HT1080 (cell line): ENCODE data around the gene MAP2K3. TPM values are rescaled to one million over a fixed set of nuclear protein-coding genes. Genes with fewer than 3 reads are reported as not detected.

ENCODE experiments used
- DNase-seq: peaks from one replicate; pipeline ENCODE4 v3.0.0-alpha.2; 2015; ENCODE audit warnings: low read depth
- total RNA-seq: library from RNA; depleted of rRNA; stranded (reverse); fragments of >200 nt; shearing (Covaris generic); gene quantifications from 2 replicates; pipeline ENCODE4 v1.2.3, GENCODE V29; 2014

MAP2K3 gene
- total RNA-seq, 1 experiment from 2014 or later: 23.4 TPM

DNA sequence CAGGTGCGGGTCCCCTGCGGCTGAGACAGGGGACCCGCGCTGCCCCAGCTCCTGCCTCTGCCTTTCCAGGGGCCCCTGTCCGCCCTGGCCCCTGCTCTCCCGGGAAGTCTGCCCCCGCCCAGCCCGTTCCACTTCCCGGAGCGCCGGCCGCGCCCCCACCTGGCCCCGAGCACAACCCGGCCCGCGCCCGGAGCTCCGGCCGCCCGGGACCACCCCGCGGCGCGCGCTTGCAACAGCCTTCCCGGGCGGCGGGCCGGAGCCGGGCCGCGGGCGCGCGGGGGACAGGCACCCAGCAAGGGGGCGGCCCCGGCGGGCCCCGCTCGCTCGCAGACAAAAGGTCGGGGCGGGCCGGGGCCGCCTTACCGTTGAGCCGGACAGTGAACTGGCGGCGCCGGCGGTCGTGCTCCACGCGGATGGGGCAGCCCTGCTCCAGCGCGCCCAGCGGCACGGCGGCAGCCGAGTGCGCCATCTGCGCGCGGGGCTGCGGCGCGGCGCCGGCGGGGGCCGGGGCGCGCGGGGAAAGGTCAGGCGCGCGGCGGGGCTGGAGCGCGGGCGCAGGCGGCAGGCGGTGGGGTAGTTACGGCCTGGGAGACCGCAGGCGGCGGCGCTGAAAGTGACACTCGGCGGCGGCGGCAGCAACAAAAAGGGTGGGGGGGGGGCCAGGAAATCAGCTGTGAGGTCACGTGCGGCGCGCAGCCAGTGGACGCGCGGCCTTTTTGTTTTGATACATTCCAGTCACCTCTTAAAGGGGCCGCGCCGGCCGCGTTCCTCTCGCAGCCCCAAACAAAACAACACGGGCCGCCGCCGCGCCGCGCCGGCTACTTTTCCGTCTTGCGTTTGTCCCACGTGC lies 31.5 kb upstream of the MAP2K3 start, which contains the start of gene NATD1:
Gene NATD1 (minus strand): TSS at position 615 of the 850 bp plus-strand sequence. CDS start 146 bp downstream, at position 469.
- DNase-seq: peak; percentile 76

DNA sequence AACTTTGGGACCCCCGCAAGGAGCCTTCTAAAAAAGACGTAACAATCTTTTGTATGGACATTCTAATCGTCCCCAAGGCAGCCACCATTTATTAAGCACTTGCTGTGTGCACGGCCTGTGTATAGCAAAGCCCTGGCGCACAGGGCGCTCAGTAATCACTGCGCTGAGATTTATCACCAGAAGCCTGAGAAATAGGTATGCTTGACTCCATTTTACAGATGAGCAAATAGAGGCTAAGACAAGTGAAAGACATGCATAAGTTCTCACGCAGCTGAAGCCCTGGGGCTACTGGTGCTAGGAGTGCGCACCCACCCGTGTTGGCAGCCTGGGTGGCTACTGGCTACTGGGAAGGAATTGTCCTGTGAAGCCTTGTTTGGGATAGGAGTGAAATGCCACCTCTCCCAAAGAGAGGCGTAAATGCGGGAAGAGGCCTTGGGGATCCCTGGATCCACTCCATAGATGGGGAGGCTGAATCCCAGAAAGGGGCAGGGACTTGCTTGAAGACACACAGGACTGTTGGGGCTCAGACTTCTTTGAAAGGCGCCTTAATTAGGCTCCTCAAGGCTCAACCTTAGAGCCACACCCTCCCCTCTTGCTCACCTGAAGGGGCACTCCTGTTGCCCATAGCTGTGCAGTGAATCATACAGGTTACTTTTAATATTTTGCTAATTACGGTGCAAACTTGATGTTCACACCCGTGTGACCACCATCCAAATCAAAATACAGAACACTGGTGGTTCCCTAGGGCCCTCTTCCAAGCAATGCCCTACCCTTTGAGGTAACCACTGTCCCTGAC lies 30.7 kb upstream of the MAP2K3 start:
- DNase-seq: no peak

DNA sequence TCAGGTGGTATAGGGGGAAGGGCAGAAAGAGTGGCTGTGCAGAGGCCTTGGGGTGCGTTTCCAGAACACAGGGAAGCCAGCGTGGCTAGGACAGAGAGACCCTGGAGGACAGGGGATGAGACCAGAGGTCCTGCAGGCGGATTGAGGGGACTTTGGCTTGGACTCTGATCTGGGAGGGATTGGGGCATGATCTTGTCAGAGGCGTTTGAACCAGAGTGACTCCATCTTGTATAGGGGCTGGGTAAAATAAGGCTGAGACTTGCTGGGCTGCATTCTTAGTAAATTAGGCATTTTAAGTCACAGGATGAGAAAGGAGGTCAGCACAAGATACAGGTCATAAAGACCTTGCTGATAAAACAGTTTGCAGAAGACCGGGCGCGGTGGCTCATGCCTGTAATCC lies 25.9 kb upstream of the MAP2K3 start:
- no peak for DNase-seq

DNA sequence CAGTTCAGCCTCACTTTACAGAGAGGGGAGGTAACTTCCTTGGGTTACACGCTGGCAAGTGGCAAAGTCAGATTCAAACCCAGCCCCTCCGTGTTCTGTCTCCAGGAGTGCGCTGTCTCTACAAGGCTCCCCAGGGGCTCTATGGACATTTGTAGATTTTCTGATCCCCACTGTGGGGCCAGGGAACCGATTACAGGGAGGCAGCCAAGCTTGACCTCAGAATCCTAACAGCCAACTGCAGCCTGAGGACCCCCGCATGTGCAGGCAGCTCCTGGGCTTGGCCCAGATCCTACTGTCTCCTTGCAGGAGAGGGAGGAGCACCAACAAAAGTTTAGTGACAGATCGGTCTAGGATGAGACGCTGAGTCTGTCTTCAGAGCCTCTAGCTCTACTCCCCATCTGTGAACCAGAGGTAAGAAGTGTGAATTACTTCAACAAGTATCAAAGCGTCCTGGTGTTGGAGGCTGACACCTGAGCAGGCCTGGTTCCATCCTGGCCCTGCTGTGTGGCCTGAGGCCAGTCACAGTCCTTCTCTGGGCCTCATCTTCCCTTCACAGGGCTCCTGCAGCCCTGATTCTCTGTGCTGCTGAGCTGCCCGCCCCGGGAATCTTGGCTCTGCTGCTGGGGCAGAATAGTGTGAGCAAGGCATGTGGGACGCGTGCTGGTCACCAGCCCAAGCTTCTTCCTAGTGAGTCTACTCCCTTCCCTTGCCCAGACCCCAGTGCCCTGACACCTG lies 22.1 kb upstream of the MAP2K3 start:
- DNase-seq: no peak

DNA sequence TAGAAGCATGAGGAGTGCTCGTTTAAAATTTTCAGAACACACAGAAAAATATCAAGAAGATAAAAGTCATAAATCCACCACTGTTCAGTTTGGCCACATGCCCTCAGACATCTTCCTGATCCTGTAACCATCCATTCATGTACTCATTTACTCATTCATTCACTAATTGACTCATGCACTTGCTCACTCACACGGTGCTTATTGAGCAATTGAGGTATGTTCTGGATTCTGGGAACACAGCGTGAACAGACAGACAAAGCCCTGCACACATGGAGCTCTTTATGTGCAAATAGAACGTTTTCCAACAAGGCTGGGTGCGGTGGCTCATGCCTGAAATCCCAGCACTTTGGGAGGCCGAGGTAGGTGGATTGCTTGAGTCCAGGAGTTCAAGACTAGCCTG lies 21.1 kb upstream of the MAP2K3 start:
- DNase-seq: peak; percentile 75

DNA sequence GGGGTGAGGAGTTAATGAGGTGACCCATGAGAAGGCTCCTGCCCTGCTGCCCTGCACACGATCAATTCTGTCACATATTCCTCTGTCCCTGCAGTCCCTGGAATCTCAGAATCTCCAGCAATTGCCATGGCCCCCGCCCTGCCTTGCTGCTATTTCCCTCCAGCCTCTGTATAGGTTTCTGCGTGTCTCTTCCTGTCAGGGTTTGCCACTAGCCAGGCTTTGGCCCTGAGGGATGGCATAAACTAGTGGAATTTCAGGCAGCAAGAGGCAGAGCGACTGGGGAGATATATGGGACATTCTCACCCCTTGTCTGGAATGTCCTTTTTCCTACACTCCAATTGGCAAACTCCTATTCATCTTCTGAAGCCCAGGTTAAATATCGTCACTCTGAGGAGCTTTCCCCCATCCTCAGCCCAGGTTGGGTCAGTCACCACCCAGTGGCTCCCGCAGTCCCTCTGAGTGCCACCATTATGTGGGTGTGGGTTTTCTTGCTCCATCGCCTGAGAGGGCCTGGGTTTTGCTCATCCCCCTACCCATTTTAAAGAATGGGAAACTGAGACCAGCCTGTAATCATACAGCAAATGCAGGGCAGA lies 15.8 kb upstream of the MAP2K3 start:
- DNase-seq: no peak

DNA sequence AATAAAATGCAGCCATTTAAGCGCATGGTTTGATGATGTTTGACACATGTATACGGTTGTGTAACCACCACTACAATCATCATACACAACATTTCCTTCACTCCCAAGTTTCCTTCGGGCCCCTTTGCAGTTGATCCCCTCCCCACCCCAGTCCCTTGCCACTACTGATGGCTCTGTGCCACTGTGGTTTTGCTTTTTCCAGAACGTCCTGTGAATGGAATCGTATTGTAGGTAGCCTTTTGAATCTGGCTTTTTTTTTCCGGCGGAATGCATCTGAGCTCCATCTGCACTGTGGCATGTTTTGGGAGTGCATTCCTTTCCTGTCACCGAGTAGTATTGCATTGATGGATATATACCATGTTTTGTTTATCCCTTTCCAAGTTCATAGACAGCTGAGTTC lies 15.1 kb upstream of the MAP2K3 start:
- DNase-seq: no peak

DNA sequence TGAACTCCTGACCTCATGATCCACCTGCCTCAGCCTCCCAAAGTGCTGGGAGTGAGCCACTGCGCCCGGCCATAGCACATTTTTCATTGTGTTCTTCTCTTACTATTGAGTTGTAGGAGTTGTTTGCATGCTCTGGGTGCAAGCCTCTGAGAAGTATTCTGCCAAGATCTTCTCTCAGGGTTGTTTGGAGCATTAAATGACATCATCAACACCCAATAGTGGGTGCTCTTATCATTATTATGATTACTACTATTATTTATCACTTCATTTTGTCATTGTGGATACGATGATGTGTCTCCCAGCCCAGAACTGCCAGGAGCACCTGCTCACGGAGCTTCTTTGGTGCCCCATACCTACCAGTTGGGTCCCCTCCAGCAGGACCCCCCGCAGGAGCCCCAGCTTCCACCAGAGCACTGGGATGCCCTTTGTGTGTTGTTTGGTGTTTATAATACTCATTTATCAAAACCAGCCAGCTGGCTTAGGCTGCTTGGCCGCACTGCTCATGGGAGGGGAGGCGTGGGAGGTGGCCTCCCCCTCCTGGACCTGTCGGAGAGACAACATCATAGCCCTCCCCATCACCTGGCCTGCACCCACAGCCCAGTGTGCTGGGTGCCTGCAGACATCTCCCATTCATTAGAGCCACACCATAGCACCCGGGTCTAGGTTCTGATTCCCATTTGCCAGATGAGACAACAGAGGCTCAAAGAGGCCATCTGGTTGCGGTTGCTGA lies 12.9 kb upstream of the MAP2K3 start:
- DNase-seq: no peak

DNA sequence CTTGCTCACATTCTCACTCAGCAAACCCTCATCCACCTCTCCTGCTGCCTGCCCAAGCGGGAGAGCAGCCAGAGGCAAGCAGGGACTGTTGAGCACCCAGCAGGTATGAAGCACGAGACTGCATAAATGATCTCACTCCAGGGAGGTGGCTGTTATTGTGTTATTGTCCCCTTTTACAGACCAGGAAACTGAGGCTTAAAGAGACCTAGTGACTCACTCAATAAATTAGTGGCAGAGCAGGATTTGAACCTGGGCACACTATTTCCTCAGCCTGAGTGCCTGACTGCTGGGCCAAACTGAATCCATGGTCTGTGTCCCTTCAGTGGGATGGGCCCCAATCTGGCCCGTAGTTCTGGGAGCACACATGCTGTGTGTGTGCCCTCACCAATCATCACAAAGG lies 12.3 kb upstream of the MAP2K3 start:
- DNase-seq: no peak

DNA sequence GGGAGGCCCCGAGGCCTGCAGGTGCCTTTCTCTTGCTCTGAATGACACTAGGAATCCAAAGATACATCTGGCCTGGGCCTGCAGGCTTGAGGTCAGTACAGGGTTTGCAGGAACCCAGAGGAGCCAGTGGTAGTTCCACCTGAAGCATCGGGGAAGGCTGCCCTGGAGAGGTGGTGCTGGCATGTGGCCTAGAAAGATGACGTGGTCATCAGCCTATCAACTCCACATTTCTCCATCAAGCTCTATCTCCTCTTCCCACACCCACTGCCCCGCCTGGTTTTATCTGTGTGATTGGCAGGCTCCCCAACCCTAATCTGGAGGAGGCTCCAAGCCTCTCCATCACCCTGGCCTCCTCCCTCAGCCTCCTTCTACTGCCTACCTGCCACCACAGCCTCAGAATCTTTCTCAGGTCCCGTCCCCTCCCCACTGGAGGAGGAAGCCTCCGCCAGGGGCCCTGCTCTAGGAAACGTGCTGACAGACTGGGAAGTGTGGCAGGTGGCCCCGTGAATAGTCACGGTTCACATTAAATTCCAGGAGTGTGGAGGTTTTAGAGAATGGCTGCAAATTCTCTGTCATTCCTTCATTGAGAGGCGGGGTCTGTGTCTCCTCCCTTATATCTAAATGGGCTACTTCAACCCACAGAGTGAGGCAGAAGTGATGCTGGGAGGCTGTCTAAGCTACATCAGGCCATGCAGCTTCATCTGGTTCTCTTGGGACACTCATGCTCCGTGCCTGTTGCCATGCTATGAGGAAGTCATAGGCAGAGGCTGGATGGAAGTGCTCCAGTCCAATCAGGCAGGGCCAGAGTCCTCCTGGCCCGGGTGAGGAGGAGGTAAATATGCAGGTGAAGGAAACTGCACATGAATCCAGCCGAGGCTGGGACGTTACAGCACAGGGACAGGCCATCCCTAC lies 11.4 kb upstream of the MAP2K3 start:
- DNase-seq: no peak

DNA sequence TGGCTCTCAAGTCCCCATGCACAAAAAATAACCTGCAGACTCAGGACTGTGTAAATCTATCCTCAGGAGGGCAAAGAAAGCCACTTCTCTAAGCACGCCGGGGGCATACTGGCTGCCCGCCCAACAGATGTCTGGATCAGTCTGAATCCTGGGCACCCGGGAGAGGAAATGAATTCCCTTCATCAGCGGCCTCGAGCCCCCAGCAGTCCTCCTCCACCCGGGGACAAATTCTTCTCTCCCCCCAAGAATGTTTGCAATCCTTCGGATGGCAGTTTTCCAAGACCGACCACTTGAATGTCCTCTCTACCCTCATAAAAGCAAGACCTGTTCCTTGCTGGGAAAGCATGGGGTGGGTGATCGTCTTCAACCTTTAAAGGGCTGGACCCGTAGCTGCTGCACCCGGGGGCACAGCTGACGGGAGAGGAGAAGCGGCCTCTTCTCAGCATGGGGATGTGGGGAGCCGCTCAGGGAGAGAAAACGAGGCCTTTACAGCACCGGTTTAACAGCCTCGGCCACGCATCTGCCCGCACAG lies 9.4 kb upstream of the MAP2K3 start:
- DNase-seq: no peak

DNA sequence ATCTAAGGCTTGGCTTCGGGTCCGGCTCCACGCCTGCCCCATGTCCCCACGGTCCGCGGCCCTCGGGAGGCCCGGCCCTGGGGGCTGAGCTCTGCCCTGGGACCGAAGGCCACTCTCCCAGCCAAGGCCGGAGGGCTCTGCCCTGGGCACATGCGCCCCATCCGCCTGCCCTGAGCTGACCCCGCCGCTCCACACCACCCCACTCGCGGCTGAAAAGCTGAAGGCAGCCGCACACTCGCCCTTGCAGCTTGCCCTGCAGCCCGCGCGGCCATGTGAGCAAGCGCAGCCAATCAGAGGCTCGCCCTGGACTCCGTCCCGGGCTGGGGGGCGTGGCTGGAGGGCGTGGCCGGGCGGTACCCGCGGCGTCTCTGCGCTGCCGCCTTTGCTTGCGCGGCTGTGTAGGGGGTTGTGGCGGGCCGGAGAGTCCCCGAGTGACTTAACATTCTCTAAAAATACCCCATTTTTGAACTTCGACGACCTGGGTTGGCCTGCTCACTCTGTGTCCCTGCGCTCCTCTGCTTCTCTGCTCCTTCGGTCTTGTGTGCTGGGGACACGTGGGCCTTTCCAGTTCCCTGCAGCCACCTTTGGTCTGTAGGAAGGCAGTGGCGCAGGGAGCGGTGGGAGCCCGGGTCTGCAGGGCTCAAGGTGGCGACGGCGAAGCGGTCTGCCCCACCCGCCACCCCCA lies 8.8 kb upstream of the MAP2K3 start:
- peak; percentile 73 for DNase-seq

DNA sequence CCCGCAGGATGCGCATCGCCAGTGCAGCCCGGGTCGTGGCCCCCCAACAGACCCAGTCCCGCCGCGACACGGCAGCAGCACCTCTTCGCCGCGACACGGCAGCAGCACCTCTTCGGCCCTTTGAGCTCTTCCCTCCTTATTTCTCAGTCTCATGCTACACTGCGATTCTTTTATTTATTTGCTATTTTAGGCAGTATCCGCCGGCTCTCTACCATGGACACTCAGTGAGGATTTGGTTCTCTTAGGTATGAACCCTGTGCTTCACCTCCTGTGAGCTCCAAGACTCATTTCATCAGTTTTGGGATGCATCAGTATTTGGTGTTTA lies 8.3 kb upstream of the MAP2K3 start:
- no peak for DNase-seq

DNA sequence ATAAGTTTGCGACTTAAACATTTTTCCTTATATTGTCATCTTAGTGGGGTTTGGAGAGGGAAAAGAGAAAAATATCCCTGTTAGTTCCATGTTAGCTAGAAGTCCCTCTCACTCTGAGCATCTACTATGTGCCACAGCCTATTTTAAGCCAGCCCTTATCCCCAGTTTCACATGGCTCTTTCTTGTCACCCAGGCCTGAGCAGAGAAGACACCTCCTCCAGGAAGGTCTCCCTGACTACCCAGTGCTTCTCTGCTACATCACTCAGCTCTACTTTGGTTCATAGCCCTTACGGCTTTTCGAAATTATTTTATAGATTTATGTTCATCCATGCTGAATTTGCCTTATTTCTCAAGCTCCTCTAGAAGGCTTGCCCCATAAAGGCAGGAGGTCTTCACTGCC lies 7.2 kb upstream of the MAP2K3 start:
- DNase-seq: no peak

DNA sequence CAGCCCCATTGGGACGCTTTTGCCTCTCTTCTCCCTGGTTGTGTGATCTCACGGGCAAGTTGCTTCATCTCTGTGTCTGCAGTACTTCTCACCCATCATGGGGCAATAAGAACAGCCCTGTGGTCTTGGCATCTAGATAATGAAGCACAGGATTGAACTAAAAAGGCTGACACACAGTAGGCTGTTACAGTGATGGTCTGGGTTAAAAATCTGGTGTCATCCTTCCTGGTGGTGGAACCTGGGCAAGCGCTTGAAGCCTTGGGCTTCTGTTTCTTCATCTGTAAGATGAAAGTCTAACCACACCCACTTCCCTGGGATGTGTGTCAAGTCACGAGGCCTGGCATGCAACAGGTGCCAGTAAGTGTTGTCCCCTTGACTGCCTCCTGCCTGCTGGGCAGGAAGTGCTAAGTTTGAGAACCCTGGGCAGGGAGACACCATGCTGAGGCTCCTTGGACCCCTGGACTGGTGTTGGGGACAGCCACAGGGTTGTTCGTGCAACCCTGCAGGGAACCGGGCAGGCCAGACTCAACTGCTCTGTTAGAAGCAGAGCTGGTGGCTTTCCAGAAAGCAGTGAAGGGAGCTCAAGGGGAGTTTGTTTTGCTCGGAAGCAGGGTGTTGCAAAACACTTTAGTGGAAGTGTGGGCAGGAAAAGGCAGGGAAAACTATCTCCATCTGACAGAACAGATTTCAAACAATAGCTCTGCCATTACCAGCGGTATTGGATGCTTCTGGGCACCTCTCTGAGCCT lies 5.9 kb upstream of the MAP2K3 start:
- no peak for DNase-seq

DNA sequence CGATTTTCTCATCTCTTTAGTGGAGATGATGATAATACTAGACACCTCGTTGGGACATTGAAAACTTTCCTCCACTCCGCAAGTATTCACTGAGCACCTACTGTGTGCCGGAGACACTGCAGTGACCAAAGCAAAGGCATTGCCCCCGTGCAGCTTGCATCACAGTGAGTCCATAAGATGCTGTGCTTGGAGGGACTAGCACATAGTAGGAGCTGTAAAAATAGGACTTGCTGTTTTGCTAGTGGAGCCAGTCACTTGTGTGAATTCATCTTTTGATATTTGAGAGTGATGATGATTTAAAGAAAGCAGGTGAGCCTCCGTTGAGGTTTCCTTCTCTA lies 5.3 kb upstream of the MAP2K3 start:
- no peak for DNase-seq

DNA sequence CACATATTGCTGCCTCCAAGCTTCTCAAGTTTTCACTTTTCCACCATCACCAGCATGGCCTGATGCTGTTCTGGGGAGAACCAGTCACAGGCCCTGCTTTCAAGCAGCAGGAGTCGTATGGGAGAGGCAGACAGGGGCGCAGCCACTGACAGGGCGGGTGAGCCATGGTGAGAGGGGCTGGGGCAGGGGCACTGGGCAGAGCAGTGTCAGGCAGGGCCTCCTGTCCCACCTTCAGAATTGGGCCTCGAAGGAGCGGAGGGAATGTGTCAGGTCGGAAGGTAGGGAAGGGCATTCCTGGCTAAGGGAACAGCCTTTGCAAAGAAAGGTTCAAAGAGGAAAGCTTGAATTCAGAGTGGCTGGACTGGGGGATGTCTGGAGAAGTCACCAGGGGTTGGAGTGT lies 4.9 kb upstream of the MAP2K3 start:
- DNase-seq: no peak

DNA sequence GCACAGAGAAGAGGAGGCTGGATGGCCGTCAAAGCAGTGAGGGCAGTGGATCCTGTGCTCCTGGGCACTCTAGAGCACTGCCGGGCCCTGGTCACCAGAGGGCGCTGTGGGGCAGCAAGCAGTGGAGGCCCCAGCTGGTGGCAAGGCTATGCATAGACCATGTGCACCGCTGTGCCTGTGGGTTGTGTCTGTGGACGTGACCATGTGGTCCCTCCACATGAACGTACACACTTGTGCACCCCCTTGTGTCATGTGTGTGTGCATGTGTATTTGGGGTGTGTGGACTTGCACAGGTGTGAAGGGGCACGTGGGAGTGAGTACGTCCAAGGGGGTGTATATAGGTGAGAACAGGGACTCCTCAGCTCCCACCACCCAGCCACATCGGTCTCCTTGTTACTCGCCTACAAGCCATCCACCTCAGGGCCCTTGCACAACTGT lies 4.4 kb upstream of the MAP2K3 start:
- peak; percentile 75 for DNase-seq
